ENCODE data around the gene IGF1.

- TF ChIP-seq CTCF (IDR thresholded peaks at IDR 0.05) (no peak), POLR2A (IDR thresholded peaks at IDR 0.05; ENCODE audit: low read depth) (no peak), POLR2AphosphoS5 (IDR thresholded peaks at IDR 0.05) (no peak), EP300 (IDR thresholded peaks at IDR 0.05) (no peak)
Observed at GRCh38 chr12:102394200-102394599, 86.2 kb downstream of the IGF1 start.
